H9 (cell line): ENCODE data around the gene AHCY. TPM values are rescaled to one million over a fixed set of nuclear protein-coding genes. Genes with fewer than 3 reads are reported as not detected.

ENCODE experiments used
- DNase-seq: peaks from one replicate; pipeline ENCODE4 v3.0.0-alpha.2; 2017
- H2AFZ ChIP-seq: one replicate; pipeline ENCODE4 v1.6.1; 2013; ENCODE audit warnings: mild to moderate bottlenecking, low read length, control low read depth, moderate library complexity
- H2AK5ac ChIP-seq: 2 replicates; pipeline ENCODE4 v1.6.1; 2013; ENCODE audit warnings: low read length, control low read depth, mixed read lengths; ENCODE audit not compliant: insufficient read length
- H2BK120ac ChIP-seq: one replicate; pipeline ENCODE4 v1.6.1; 2013; ENCODE audit warnings: low read depth, mild to moderate bottlenecking, low read length, control low read depth, inconsistent platforms; ENCODE audit not compliant: poor library complexity, severe bottlenecking
- H2BK12ac ChIP-seq: 2 replicates; pipeline ENCODE4 v1.6.1; 2013; ENCODE audit warnings: low read length, control low read depth, mixed read lengths, low read depth; ENCODE audit not compliant: insufficient read length
- H2BK15ac ChIP-seq: 2 replicates; pipeline ENCODE4 v1.6.1; 2013; ENCODE audit warnings: low read depth, low read length, control low read depth
- H2BK20ac ChIP-seq: one replicate; pipeline ENCODE4 v1.6.1; 2013; ENCODE audit warnings: low read depth, mild to moderate bottlenecking, low read length, control low read depth, inconsistent platforms; ENCODE audit not compliant: poor library complexity, severe bottlenecking
- H2BK5ac ChIP-seq: 2 replicates; pipeline ENCODE4 v1.6.1; 2013; ENCODE audit warnings: low read length, control low read depth, mixed read lengths; ENCODE audit not compliant: insufficient read length
- H3K14ac ChIP-seq: 2 replicates; pipeline ENCODE4 v1.6.1; 2013; ENCODE audit warnings: low read length, control low read depth; ENCODE audit not compliant: insufficient read depth
- H3K18ac ChIP-seq: 2 replicates; pipeline ENCODE4 v1.6.1; 2013; ENCODE audit warnings: low read depth, mild to moderate bottlenecking, mixed read lengths, low read length, control low read depth; ENCODE audit not compliant: insufficient read length
- H3K23ac ChIP-seq: 2 replicates; pipeline ENCODE4 v1.6.1; 2013; ENCODE audit warnings: low read length, control low read depth, mixed read lengths, low read depth; ENCODE audit not compliant: insufficient read length
- H3K23me2 ChIP-seq: 2 replicates; pipeline ENCODE4 v1.6.1; 2013; ENCODE audit warnings: low read depth, mild to moderate bottlenecking, mixed read lengths, low read length, control low read depth; ENCODE audit not compliant: insufficient read length, poor library complexity, severe bottlenecking
- H3K27ac ChIP-seq: 2 replicates; pipeline ENCODE4 v1.5.1; 2013; ENCODE audit warnings: low read length, control low read depth, mixed read lengths, low read depth; ENCODE audit not compliant: insufficient read length
- H3K27me3 ChIP-seq: 2 replicates; pipeline ENCODE4 v1.6.1; 2013; ENCODE audit warnings: low read length, control low read depth, inconsistent platforms; ENCODE audit not compliant: insufficient read depth
- H3K4ac ChIP-seq: 2 replicates; pipeline ENCODE4 v1.6.1; 2013; ENCODE audit warnings: low read depth, mild to moderate bottlenecking, control low read depth, inconsistent platforms, low read length, moderate library complexity
- H3K4me1 ChIP-seq: 2 replicates; pipeline ENCODE4 v1.6.1; 2013; ENCODE audit warnings: low read length, control low read depth, inconsistent platforms; ENCODE audit not compliant: insufficient read depth
- H3K4me2 ChIP-seq: 2 replicates; pipeline ENCODE4 v1.6.1; 2013; ENCODE audit warnings: low read length, control low read depth, mixed read lengths; ENCODE audit not compliant: insufficient read length, insufficient read depth
- H3K56ac ChIP-seq: 2 replicates; pipeline ENCODE4 v1.6.1; 2013; ENCODE audit warnings: low read depth, mild to moderate bottlenecking, mixed read lengths, low read length, control low read depth; ENCODE audit not compliant: insufficient read length
- H3K79me1 ChIP-seq: 2 replicates; pipeline ENCODE4 v1.6.1; 2013; ENCODE audit warnings: low read depth, mild to moderate bottlenecking, moderate library complexity, low read length, control low read depth, inconsistent platforms; ENCODE audit not compliant: insufficient read depth, poor library complexity, severe bottlenecking
- H3K79me2 ChIP-seq: 2 replicates; pipeline ENCODE4 v1.6.1; 2013; ENCODE audit warnings: low read length, control low read depth, inconsistent platforms; ENCODE audit not compliant: insufficient read depth
- H3K9ac ChIP-seq: 2 replicates; pipeline ENCODE4 v1.6.1; 2013; ENCODE audit warnings: low read length, control low read depth, mixed read lengths; ENCODE audit not compliant: insufficient read length; ENCODE audit errors: extremely low read depth
- H3K9me3 ChIP-seq: one replicate; pipeline ENCODE4 v1.6.1; 2013; ENCODE audit warnings: low read depth, low read length, inconsistent platforms; ENCODE audit not compliant: control insufficient read depth
- H3T11ph ChIP-seq: one replicate; pipeline ENCODE4 v1.6.1; 2013; ENCODE audit warnings: mild to moderate bottlenecking, low read length, control low read depth, inconsistent platforms
- H4K20me1 ChIP-seq: one replicate; pipeline ENCODE4 v1.6.1; 2013; ENCODE audit not compliant: control insufficient read depth, insufficient read length, insufficient read depth
- H4K5ac ChIP-seq: 2 replicates; pipeline ENCODE4 v1.6.1; 2013; ENCODE audit warnings: low read depth, mild to moderate bottlenecking, mixed read lengths, low read length, control low read depth; ENCODE audit not compliant: insufficient read length
- H4K8ac ChIP-seq: replicated peaks from 2 replicates; pipeline ENCODE4 v1.6.1; 2013; ENCODE audit warnings: low read length, control low read depth, mixed read lengths, low read depth; ENCODE audit not compliant: insufficient read length
- H4K91ac ChIP-seq: 2 replicates; pipeline ENCODE4 v1.6.1; 2013; ENCODE audit warnings: low read depth, mild to moderate bottlenecking, moderate library complexity, mixed read lengths, low read length, control low read depth; ENCODE audit not compliant: insufficient read length
- H3K27ac Mint-ChIP-seq, 3 experiments: 2 replicates in 2 of 3; 3 replicates in 1 of 3; pipeline ENCODE4 v1.8.0; 2020 to 2021; ENCODE audit warnings: mixed read lengths in 3 of 3, mild to moderate bottlenecking in 1 of 3, moderate library complexity in 1 of 3
- H3K27me3 Mint-ChIP-seq: 2 replicates; pipeline ENCODE4 v1.8.0; 2021; ENCODE audit warnings: low read depth, mild to moderate bottlenecking, moderate library complexity, mixed read lengths
- H3K36me3 Mint-ChIP-seq, 3 experiments: 2 replicates in 2 of 3; 3 replicates in 1 of 3; pipeline ENCODE4 v1.8.0; 2020 to 2021; ENCODE audit warnings: low read depth in 3 of 3, mixed read lengths in 3 of 3; ENCODE audit not compliant: insufficient read depth in 1 of 3
- H3K4me1 Mint-ChIP-seq, 2 experiments: 2 replicates each; pipeline ENCODE4 v1.8.0; 2020; ENCODE audit warnings: mixed read lengths in 2 of 2
- H3K4me3 Mint-ChIP-seq, 2 experiments: 2 replicates in 1 of 2; 3 replicates in 1 of 2; pipeline ENCODE4 v1.8.0; 2020 to 2021; ENCODE audit warnings: mild to moderate bottlenecking in 2 of 2, mixed read lengths in 2 of 2, moderate library complexity in 1 of 2
- H3K9me3 Mint-ChIP-seq, 2 experiments: 2 replicates in 1 of 2; 3 replicates in 1 of 2; pipeline ENCODE4 v1.8.0; 2020; ENCODE audit warnings: mild to moderate bottlenecking in 2 of 2, mixed read lengths in 2 of 2, moderate library complexity in 1 of 2
- CTCF ChIP-seq: fragments of 200-600 bp; sonication (generic); conservative IDR thresholded peaks from 3 replicates; pipeline ENCODE4 v1.8.0; 2021; ENCODE audit warnings: antibody characterized with exemption, mild to moderate bottlenecking
- WGBS: extraction: QIAGEN DNeasy Blood & Tissue Kit; methylation state at CpG from one replicate; pipeline ENCODE4 v1.1.7; 2013; ENCODE audit warnings: missing lambda C conversion rate, low lambda C conversion rate, mixed read lengths; ENCODE audit not compliant: insufficient read length; ENCODE audit errors: extremely low coverage; 5-methylcytosine and 5-hydroxymethylcytosine counted together
- total RNA-seq: library from RNA; stranded (reverse); gene quantifications from 2 replicates; pipeline ENCODE4 v1.2.1, GENCODE V29; 2021

Gene AHCY
- total RNA-seq, 1 experiment from 2014 or later = 461 TPM

DNA sequence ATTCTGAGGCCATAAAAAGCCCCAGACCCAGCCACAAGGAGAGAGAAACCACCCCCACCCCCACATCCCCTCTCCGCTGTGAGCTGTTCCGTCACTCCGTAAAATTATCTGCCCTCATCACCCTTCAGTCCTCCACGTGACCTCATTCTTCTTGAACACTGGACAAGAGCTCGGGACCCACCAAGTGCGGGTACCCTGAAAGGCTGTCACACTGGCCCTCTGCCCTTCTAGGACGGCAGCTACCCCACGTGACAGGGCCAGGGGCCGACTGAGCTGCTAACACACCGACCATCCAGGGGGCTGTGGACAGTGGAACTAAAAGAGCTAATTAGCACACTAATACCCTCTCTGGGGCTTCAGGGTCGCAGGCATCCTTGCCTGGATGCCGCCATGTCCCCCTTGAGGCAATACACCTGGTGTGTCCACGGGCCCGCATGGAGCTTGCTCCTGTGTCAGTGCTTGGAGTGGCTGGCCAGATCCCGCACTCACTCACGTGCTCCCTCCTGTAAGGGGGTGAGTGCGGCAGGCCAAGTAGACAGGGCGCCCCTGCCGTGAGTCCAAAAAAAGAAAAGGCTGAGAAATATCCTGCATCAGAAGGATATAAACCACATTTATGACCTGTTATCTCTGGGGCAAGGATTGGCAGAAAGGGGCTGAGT, 29.2 kb upstream of the AHCY start:
- no peak for TF ChIP-seq CTCF
- Histone ChIP-seq H3K27me3 (no peaks in the 10 kb centered on the region), H2BK15ac (no peak overlapping the region), H3K79me1 (no peaks in the 10 kb centered on the region), H3K4me1 (no peaks in the 10 kb centered on the region), H4K91ac (no peak overlapping the region), H3K23me2 (no peaks in the 10 kb centered on the region), H3K14ac (no peak overlapping the region), H3K4ac (no peak overlapping the region), H3T11ph (no peak overlapping the region), H3K9me3 (no peaks in the 10 kb centered on the region), H3K4me2 (no peak overlapping the region), H3K79me2 (no peaks in the 10 kb centered on the region), H2AK5ac (no peak overlapping the region), H2BK5ac (no peak overlapping the region), H4K20me1 (no peaks in the 10 kb centered on the region), H4K8ac (no peak overlapping the region), H4K5ac (no peak overlapping the region), H3K9ac (no peak overlapping the region), H2BK12ac (no peak overlapping the region), H3K56ac (no peak overlapping the region), H2AFZ (no peak overlapping the region), H3K27ac (no peak overlapping the region), H3K18ac (no peak overlapping the region), H2BK120ac (no peak overlapping the region), H2BK20ac (no peak overlapping the region), H3K23ac (no peak overlapping the region)
- peak; percentile 48 for DNase-seq
- Mint-ChIP-seq H3K36me3 (no peaks in the 10 kb centered on the region), H3K4me1 (peaks cover 10 to 18% of the 10 kb centered on the region in 2 experiments), H3K9me3 (no peaks in the 10 kb centered on the region), H3K4me3 (no peak overlapping the region), H3K27me3 (no peaks in the 10 kb centered on the region), H3K27ac (peak overlapping the region in 2 of 3 experiments; percentile 59 to 68; a peak in 3 of 7 replicates)
- no CpG with 5 or more reads among the region's 19 CpGs for WGBS
